ENCODE data around the gene GCC1.

The GCC1 gene

GRCh38 chr7:127535546-127536393 lies 49.6 kb downstream of the GCC1 start:
- DNase-seq = no peak

DNA sequence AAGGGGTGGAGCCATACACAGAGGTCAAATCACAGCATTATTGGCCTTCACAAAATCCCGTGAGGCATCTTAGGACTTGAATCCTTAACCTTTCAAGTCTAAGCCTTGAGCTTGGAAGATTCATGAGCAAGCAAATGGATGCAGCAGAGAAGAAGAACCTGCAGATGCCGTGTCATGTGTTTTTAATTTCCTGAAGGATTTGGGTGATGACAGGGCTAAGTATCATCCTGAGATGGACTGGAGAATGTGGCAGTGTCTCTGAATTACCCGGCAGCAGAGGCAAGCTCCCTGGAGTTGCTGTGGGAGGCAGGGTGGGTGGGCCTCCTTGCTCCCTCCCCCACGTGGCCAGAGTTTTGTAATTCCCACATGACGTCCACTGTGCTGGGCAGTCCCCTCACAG lies 50.8 kb downstream of the GCC1 start:
- DNase-seq = no peak

DNA sequence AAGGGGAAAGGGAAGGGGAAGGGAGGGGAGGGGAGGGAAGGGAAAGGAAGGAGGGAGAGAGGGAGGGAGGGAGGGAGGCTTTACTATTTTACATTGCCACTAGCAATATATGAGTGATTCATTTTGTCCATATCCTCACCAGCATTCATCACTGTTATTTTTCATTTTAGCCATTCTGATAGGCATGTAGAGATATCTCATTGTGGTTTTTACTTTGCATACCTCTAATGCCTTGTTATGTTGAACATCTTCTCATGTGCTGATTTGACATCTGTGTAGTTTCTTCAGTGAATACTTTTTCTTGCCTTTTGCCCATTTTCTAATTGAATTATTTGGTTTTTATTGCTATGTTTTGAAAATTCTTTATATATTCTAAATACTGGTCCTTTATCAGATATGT lies 52.7 kb downstream of the GCC1 start:
- no peak for DNase-seq

GRCh38 chr7:127532151-127532550 lies 53.2 kb downstream of the GCC1 start:
- no peak for DNase-seq
